CD4-positive, alpha-beta memory T cell (primary cell): ENCODE results near the gene NAP1L5. TPM values are rescaled to one million over a fixed set of nuclear protein-coding genes. Genes with fewer than 3 reads are reported as not detected.

Source experiments
- CTCF ChIA-PET: fragments of 350-600 bp; sonication (Branson Sonifier 250); formaldehyde crosslinking; loops from one replicate; lab custom pipeline; 2021; ENCODE audit warnings: inconsistent platforms; ENCODE audit not compliant: partially characterized antibody; lab: Charles Lee
- POLR2A ChIA-PET: fragments of 350-600 bp; sonication (Branson Sonifier 250); formaldehyde crosslinking; loops from one replicate; lab custom pipeline; 2021; ENCODE audit not compliant: partially characterized antibody; lab: Charles Lee
- DNase-seq, 5 donors: peaks; one replicate each; pipeline versions ENCODE4 v3.0.0 to v3.0.0-alpha.2; 2020 to 2022; ENCODE audit warnings: mixed read lengths in 1 of 5
- H3K27ac ChIP-seq: one replicate; pipeline ENCODE4 v1.7.0; 2013; ENCODE audit warnings: low read depth, low read length
- H3K27me3 ChIP-seq: 2 replicates; pipeline ENCODE4 v1.7.0; 2013; ENCODE audit warnings: mild to moderate bottlenecking, low read length, moderate library complexity; ENCODE audit not compliant: insufficient read depth
- H3K36me3 ChIP-seq: 2 replicates; pipeline ENCODE4 v1.7.0; 2013; ENCODE audit warnings: mild to moderate bottlenecking, low read length, moderate library complexity; ENCODE audit not compliant: insufficient read depth
- H3K4me1 ChIP-seq: 2 replicates; pipeline ENCODE4 v1.7.0; 2013; ENCODE audit warnings: mild to moderate bottlenecking, low read length, moderate library complexity; ENCODE audit not compliant: insufficient read depth
- H3K4me3 ChIP-seq, 2 donors: one replicate each; pipeline ENCODE4 v1.7.0; 2013; ENCODE audit warnings: low read length in 2 of 2, mild to moderate bottlenecking in 1 of 2
- H3K9me3 ChIP-seq, 2 donors: one replicate each; pipeline ENCODE4 v1.7.0; 2013; ENCODE audit warnings: low read length in 2 of 2, control low read depth in 1 of 2; ENCODE audit not compliant: control insufficient read depth in 1 of 2
- H3K27ac Mint-ChIP-seq, 7 donors: one replicate each; pipeline ENCODE4 v1.8.0; 2020 to 2021; ENCODE audit warnings: mixed read lengths in 7 of 7, mild to moderate bottlenecking in 6 of 7, inconsistent platforms in 3 of 7, moderate library complexity in 3 of 7
- H3K27me3 Mint-ChIP-seq, 2 donors: one replicate each; pipeline ENCODE4 v1.8.0; 2020 to 2021; ENCODE audit warnings: mixed read lengths in 2 of 2
- H3K36me3 Mint-ChIP-seq, 2 donors: one replicate each; pipeline ENCODE4 v1.8.0; 2020 to 2021; ENCODE audit warnings: mixed read lengths in 2 of 2, inconsistent platforms in 1 of 2, mild to moderate bottlenecking in 1 of 2
- H3K4me1 Mint-ChIP-seq, 4 donors: one replicate each; pipeline ENCODE4 v1.8.0; 2020 to 2021; ENCODE audit warnings: mixed read lengths in 4 of 4, mild to moderate bottlenecking in 1 of 4
- H3K4me3 Mint-ChIP-seq, 8 donors: one replicate each; pipeline ENCODE4 v1.8.0; 2020 to 2021; ENCODE audit warnings: mixed read lengths in 8 of 8, mild to moderate bottlenecking in 7 of 8, moderate library complexity in 6 of 8, inconsistent platforms in 3 of 8
- H3K9me3 Mint-ChIP-seq, 8 donors: one replicate each; pipeline ENCODE4 v1.8.0; 2020 to 2021; ENCODE audit warnings: mixed read lengths in 8 of 8, mild to moderate bottlenecking in 5 of 8, inconsistent platforms in 3 of 8, moderate library complexity in 1 of 8
- intact Hi-C: fragments of 100-400 bp; cut with micrococcal nuclease; formaldehyde crosslinking; loops from one replicate; pipeline ENCODE4 v1.15.1; 2023
- polyA plus RNA-seq, 2 donors: library from polyadenylated mRNA; unstranded; fragments of 300-500 nt; fragmentation: Illumina TruSeq; gene quantifications; one replicate each; pipeline ENCODE4 v1.2.3, GENCODE V29; 2021
- total RNA-seq, 2 experiments: library from RNA; stranded (reverse); gene quantifications; one replicate each; pipeline ENCODE4 v1.2.3, GENCODE V29; 2021

Gene NAP1L5, protein sequence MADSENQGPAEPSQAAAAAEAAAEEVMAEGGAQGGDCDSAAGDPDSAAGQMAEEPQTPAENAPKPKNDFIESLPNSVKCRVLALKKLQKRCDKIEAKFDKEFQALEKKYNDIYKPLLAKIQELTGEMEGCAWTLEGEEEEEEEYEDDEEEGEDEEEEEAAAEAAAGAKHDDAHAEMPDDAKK
- total RNA-seq: 1 to 10 TPM; 1.2 to 1.6 TPM
- polyA plus RNA-seq: 1 to 10 TPM; 3.4 to 3.9 TPM

- intact Hi-C loops: loop anchor here (5.0 kb wide), 2 partner anchors 105 to 415 kb away; partner anchors contain the start of genes HERC3 and PPM1K
- peak; percentile 79 to 86 (median 85) for DNase-seq
- ChIA-PET CTCF (interaction anchor here (1.0 to 1.6 kb wide), 4 partner anchors 8 to 158 kb away, joined by 3 to 9 read pairs (median 4); no protein-coding TSS in a partner anchor), POLR2A (interaction anchor here (1.9 kb wide), 1 partner anchor 84 kb away, joined by 5 read pairs; no protein-coding TSS in a partner anchor)
- peak within 1 kb of the TSS; percentile 62 for H3K27ac ChIP-seq
- Mint-ChIP-seq H3K36me3 (peaks cover 34 to 47% of the 10 kb centered on the region in 2 donors), H3K9me3 (peaks cover 0 to 1% (median 0%) of the 10 kb centered on the region in 8 donors), H3K4me1 (peaks cover 9 to 25% (median 18%) of the 10 kb centered on the region in 4 donors), H3K4me3 (peak within 1 kb of the TSS; percentile 80 to 95 (median 90)), H3K27me3 (no peaks in the 10 kb centered on the region), H3K27ac (peak within 1 kb of the TSS; percentile 92 to 96 (median 94))
- H3K27me3 ChIP-seq: no peaks in the 10 kb centered on the region
- no peaks in the 10 kb centered on the region for H3K9me3 ChIP-seq
- H3K36me3 ChIP-seq: no peaks in the 10 kb centered on the region
- peak within 1 kb of the TSS; percentile 58 to 61 for H3K4me3 ChIP-seq
- peaks cover 11% of the 10 kb centered on the region for H3K4me1 ChIP-seq
Observed at GRCh38 chr4:88697588-88698329, at the start of gene NAP1L5. NAP1L5 (minus strand) TSS chr4:88697829; CDS start chr4:88697754, 75 bp downstream.

- Histone ChIP-seq H3K36me3 (peaks cover 15% of the 10 kb centered on the region), H3K27me3 (no peaks in the 10 kb centered on the region), H3K9me3 (no peaks in the 10 kb centered on the region), H3K4me1 (no peaks in the 10 kb centered on the region), H3K4me3 (no peak overlapping the region), H3K27ac (no peak overlapping the region)
- Mint-ChIP-seq H3K9me3 (no peaks in the 10 kb centered on the region), H3K4me1 (no peaks in the 10 kb centered on the region), H3K36me3 (peaks cover 38 to 56% of the 10 kb centered on the region in 2 donors), H3K4me3 (no peak overlapping the region), H3K27ac (no peak overlapping the region), H3K27me3 (no peaks in the 10 kb centered on the region)
- ChIA-PET CTCF (interaction anchor here (1.8 kb wide), 1 partner anchor 207 kb away, joined by 5 read pairs; no protein-coding TSS in a partner anchor), POLR2A (interaction anchor here (1.2 kb wide), 1 partner anchor 9 kb away, joined by 3 read pairs; no protein-coding TSS in a partner anchor)
- no peak for DNase-seq
- intact Hi-C loops: no loop called here
Observed at GRCh38 chr4:88747351-88747750, 49.7 kb upstream of the NAP1L5 start.

- Histone ChIP-seq H3K9me3 (no peaks in the 10 kb centered on the region), H3K4me1 (no peaks in the 10 kb centered on the region), H3K27me3 (no peaks in the 10 kb centered on the region), H3K27ac (no peak overlapping the region), H3K4me3 (no peak overlapping the region), H3K36me3 (peaks cover 15% of the 10 kb centered on the region)
- H3K27ac Mint-ChIP-seq: no peak overlapping the region
- H3K4me3 Mint-ChIP-seq: no peak overlapping the region
- no peak for DNase-seq
- intact Hi-C loops: no loop called here
- H3K4me1 Mint-ChIP-seq: peaks cover 0 to 2% (median 0%) of the 10 kb centered on the region in 4 donors
- no peaks in the 10 kb centered on the region for H3K27me3 Mint-ChIP-seq
- no peaks in the 10 kb centered on the region for H3K9me3 Mint-ChIP-seq
- CTCF ChIA-PET: interaction anchor here (1.8 kb wide), 1 partner anchor 206 kb away, joined by 5 read pairs; no protein-coding TSS in a partner anchor
- H3K36me3 Mint-ChIP-seq: peaks cover 38 to 46% of the 10 kb centered on the region in 2 donors
- POLR2A ChIA-PET: interaction anchor here (1.2 kb wide), 1 partner anchor 8 kb away, joined by 3 read pairs; no protein-coding TSS in a partner anchor
Observed at GRCh38 chr4:88746206-88746605, 48.6 kb upstream of the NAP1L5 start.

DNA sequence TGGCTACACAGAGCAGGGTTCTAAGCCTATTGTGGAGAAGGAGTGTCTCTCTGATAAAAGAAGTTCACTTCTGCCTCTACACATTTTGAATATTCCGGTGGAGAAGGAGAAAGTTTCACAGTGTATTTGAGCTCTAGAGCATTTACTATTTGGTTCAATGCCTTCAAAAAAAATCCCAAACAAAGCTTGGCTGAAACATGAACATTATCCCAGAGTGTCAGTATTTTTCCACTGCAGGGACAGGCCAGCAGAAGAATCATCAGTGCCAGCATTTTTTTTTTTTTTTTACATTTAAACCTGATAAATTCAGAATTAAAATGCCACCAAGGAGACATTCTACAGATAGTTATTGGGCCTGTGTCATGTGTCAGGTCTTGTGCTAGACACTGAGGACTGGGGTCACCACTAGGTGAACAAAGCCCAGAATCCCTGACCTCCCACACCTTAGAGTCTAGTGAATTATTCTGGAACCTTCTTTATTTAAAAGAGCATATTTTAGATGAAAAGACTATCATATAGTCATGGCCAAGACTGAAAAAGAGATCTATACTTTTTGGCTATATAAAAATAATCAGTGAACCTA lies 48.0 kb upstream of the NAP1L5 start:
- Histone ChIP-seq H3K27me3 (no peaks in the 10 kb centered on the region), H3K27ac (no peak overlapping the region), H3K4me1 (no peaks in the 10 kb centered on the region), H3K36me3 (peaks cover 15% of the 10 kb centered on the region), H3K9me3 (no peaks in the 10 kb centered on the region), H3K4me3 (no peak overlapping the region)
- Mint-ChIP-seq H3K4me1 (peaks cover 0 to 2% (median 0%) of the 10 kb centered on the region in 4 donors), H3K4me3 (no peak overlapping the region), H3K9me3 (no peaks in the 10 kb centered on the region), H3K36me3 (peaks cover 38 to 44% of the 10 kb centered on the region in 2 donors), H3K27ac (peak overlapping the region in 1 of 7 donors; percentile 1), H3K27me3 (no peaks in the 10 kb centered on the region)
- DNase-seq: no peak
- ChIA-PET CTCF (interaction anchor here (1.3 to 1.8 kb wide), 2 partner anchors 9 to 205 kb away, joined by 3 to 5 read pairs; no protein-coding TSS in a partner anchor), POLR2A (no interaction called here)
- intact Hi-C loops: no loop called here

- Mint-ChIP-seq H3K27ac (peak overlapping the region in 1 of 7 donors; percentile 1), H3K4me3 (no peak overlapping the region), H3K36me3 (peaks cover 36 to 39% of the 10 kb centered on the region in 2 donors), H3K9me3 (no peaks in the 10 kb centered on the region), H3K4me1 (peaks cover 0 to 2% (median 0%) of the 10 kb centered on the region in 4 donors), H3K27me3 (no peaks in the 10 kb centered on the region)
- Histone ChIP-seq H3K4me1 (no peaks in the 10 kb centered on the region), H3K36me3 (peaks cover 15% of the 10 kb centered on the region), H3K27me3 (no peaks in the 10 kb centered on the region), H3K9me3 (no peaks in the 10 kb centered on the region), H3K27ac (no peak overlapping the region), H3K4me3 (no peak overlapping the region)
- ChIA-PET CTCF (interaction anchor here (1.3 kb wide), 1 partner anchor 9 kb away, joined by 3 read pairs; no protein-coding TSS in a partner anchor), POLR2A (no interaction called here)
- intact Hi-C loops: no loop called here
- DNase-seq: no peak
Observed at GRCh38 chr4:88745175-88745574, 47.5 kb upstream of the NAP1L5 start.

DNA sequence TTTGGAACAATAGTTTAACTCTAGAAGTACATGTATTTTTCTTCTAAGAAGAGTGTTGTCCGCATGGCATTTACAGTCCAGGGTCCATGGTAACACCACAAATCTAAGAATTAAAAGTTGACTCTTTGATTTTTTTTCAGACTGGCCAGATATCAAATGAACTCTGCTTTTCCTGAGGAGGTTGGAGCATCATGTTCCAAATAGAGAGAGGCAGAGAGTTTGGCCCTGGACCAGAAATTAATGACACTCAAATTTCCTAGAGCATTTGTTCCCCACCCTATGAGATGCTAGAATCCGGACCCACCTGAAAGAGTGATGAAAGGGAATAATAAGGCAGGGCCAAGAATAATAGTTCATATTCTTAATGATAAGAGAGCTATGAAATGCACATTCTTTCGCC lies 47.0 kb upstream of the NAP1L5 start:
- H3K27ac ChIP-seq: no peak overlapping the region
- POLR2A ChIA-PET: no interaction called here
- no peak overlapping the region for H3K4me3 ChIP-seq
- no peaks in the 10 kb centered on the region for H3K27me3 ChIP-seq
- CTCF ChIA-PET: interaction anchor here (1.3 kb wide), 1 partner anchor 8 kb away, joined by 3 read pairs; no protein-coding TSS in a partner anchor
- H3K9me3 ChIP-seq: no peaks in the 10 kb centered on the region
- Mint-ChIP-seq H3K27ac (peak overlapping the region in 1 of 7 donors; percentile 64), H3K36me3 (peaks cover 32 to 35% of the 10 kb centered on the region in 2 donors), H3K4me3 (no peak overlapping the region), H3K27me3 (no peaks in the 10 kb centered on the region), H3K4me1 (peaks cover 0 to 5% (median 1%) of the 10 kb centered on the region in 4 donors), H3K9me3 (no peaks in the 10 kb centered on the region)
- H3K4me1 ChIP-seq: no peaks in the 10 kb centered on the region
- peaks cover 11% of the 10 kb centered on the region for H3K36me3 ChIP-seq
- DNase-seq: no peak
- intact Hi-C loops: no loop called here
